Non-pigmented ciliary epithelial cell (primary cell): ENCODE data around the gene SH2B2.

Experiments
- DNase-seq: peaks from one replicate; pipeline ENCODE4 v3.0.0-alpha.2; 2010; ENCODE audit warnings: low read depth

The SH2B2 gene

GRCh38 chr7:102286237-102287110 lies at the start of gene SH2B2:
TSS of gene SH2B2 (plus strand) at chr7:102286868. CDS start at chr7:102300551, 13,683 bp downstream.
- no peak for DNase-seq

- DNase-seq = no peak
Measured at GRCh38 chr7:102239206-102239820, 47.4 kb upstream of the SH2B2 start.

GRCh38 chr7:102241431-102241830 lies 45.2 kb upstream of the SH2B2 start:
- no peak for DNase-seq

GRCh38 chr7:102244601-102245000 lies 42.1 kb upstream of the SH2B2 start:
- no peak for DNase-seq

GRCh38 chr7:102248081-102248455 lies 38.6 kb upstream of the SH2B2 start:
- DNase-seq = no peak

GRCh38 chr7:102248456-102249395 lies 37.9 kb upstream of the SH2B2 start:
- no peak for DNase-seq

- DNase-seq = no peak
Measured at GRCh38 chr7:102251531-102252365, 34.9 kb upstream of the SH2B2 start.

- DNase-seq = no peak
Measured at GRCh38 chr7:102252366-102252982, 34.2 kb upstream of the SH2B2 start.

- DNase-seq = no peak
Measured at GRCh38 chr7:102253066-102253972, 33.3 kb upstream of the SH2B2 start.

- DNase-seq = no peak
Measured at GRCh38 chr7:102253973-102254370, 32.7 kb upstream of the SH2B2 start.

GRCh38 chr7:102254521-102254920 lies 32.1 kb upstream of the SH2B2 start:
- no peak for DNase-seq

GRCh38 chr7:102255501-102255900 lies 31.2 kb upstream of the SH2B2 start:
- DNase-seq = no peak

GRCh38 chr7:102255916-102256315 lies 30.8 kb upstream of the SH2B2 start:
- DNase-seq = no peak

GRCh38 chr7:102258073-102258748 lies 28.5 kb upstream of the SH2B2 start:
- DNase-seq = no peak

- DNase-seq = no peak
Measured at GRCh38 chr7:102258749-102259107, 27.9 kb upstream of the SH2B2 start.

GRCh38 chr7:102260856-102261255 lies 25.8 kb upstream of the SH2B2 start:
- no peak for DNase-seq

- DNase-seq = no peak
Measured at GRCh38 chr7:102261451-102261850, 25.2 kb upstream of the SH2B2 start.

- no peak for DNase-seq
Measured at GRCh38 chr7:102262546-102262945, 24.1 kb upstream of the SH2B2 start.

GRCh38 chr7:102264367-102264891 lies 22.2 kb upstream of the SH2B2 start:
- no peak for DNase-seq
